H1 (cell line): Measurements from ENCODE around the gene SELENOV. TPM values are rescaled to one million over a fixed set of nuclear protein-coding genes. Genes with fewer than 3 reads are reported as not detected.

Source experiments
- CTCF ChIA-PET: fragments of 300-600 bp; sonication (Branson Sonifier 250); formaldehyde crosslinking; loops from one replicate; lab custom pipeline; 2021; ENCODE audit not compliant: partially characterized antibody; lab: Charles Lee
- POLR2A ChIA-PET: fragments of 300-600 bp; sonication (Branson Sonifier 250); formaldehyde crosslinking; loops from one replicate; lab custom pipeline; 2021; ENCODE audit warnings: inconsistent platforms; ENCODE audit not compliant: partially characterized antibody; lab: Charles Lee
- DNase-seq, 2 experiments: peaks; one replicate each; pipeline versions ENCODE4 v3.0.0 to v3.0.0-alpha.2; 2010 to 2022; ENCODE audit warnings: low spot score in 2 of 2, low read depth in 1 of 2, mixed read lengths in 1 of 2
- FAIRE-seq: peaks from 2 replicates; lab custom pipeline; 2011; peaks lifted over from hg19 to GRCh38; lab: Jason Lieb, UNC
- H2AFZ ChIP-seq: 2 replicates; pipeline ENCODE4 v1.8.1; 2012; ENCODE audit warnings: low read length, inconsistent platforms
- H2AK5ac ChIP-seq: 2 replicates; pipeline ENCODE4 v1.6.1; 2013; ENCODE audit warnings: low read depth, low read length
- H2BK120ac ChIP-seq: replicated peaks from 2 replicates; pipeline ENCODE3; 2013; ENCODE audit warnings: low read depth, low read length, inconsistent platforms
- H2BK12ac ChIP-seq: 2 replicates; pipeline ENCODE4 v1.6.1; 2013; ENCODE audit warnings: low read depth, low read length
- H2BK15ac ChIP-seq: 2 replicates; pipeline ENCODE4 v1.6.1; 2013; ENCODE audit warnings: low read length
- H2BK20ac ChIP-seq: 2 replicates; pipeline ENCODE4 v1.6.1; 2013; ENCODE audit warnings: low read length
- H2BK5ac ChIP-seq: 2 replicates; pipeline ENCODE4 v1.6.1; 2013; ENCODE audit warnings: low read depth, low read length
- H3K14ac ChIP-seq: 2 replicates; pipeline ENCODE4 v1.6.1; 2013; ENCODE audit warnings: inconsistent platforms; ENCODE audit not compliant: insufficient read length
- H3K18ac ChIP-seq: 2 replicates; pipeline ENCODE4 v1.6.1; 2013; ENCODE audit warnings: low read length; ENCODE audit errors: extremely low read depth
- H3K23ac ChIP-seq: 2 replicates; pipeline ENCODE4 v1.6.1; 2013; ENCODE audit warnings: inconsistent platforms; ENCODE audit not compliant: insufficient read length
- H3K23me2 ChIP-seq: 2 replicates; pipeline ENCODE4 v1.6.1; 2013; ENCODE audit warnings: low read depth, low read length
- H3K27ac ChIP-seq: 2 replicates; pipeline ENCODE4 v1.6.1; 2011; ENCODE audit warnings: low read depth, low read length, inconsistent platforms
- H3K27me3 ChIP-seq, 4 experiments: replicated peaks in 1 of 4; 1 replicate in 1 of 4; 2 replicates in 3 of 4; pipeline versions ENCODE4 v1.6.1 to v1.8.1; 2011 to 2013; ENCODE audit warnings: low read length in 3 of 4, mild to moderate bottlenecking in 3 of 4, inconsistent platforms in 2 of 4, mixed read lengths in 2 of 4, moderate library complexity in 1 of 4; ENCODE audit not compliant: control insufficient read depth in 3 of 4, insufficient read depth in 3 of 4; ENCODE audit errors: extremely low read depth in 1 of 4
- H3K36me3 ChIP-seq, 4 experiments: 2 replicates each; pipeline versions ENCODE4 v1.6.1 to v1.8.1; 2011 to 2013; ENCODE audit warnings: mild to moderate bottlenecking in 4 of 4, low read length in 3 of 4, moderate library complexity in 2 of 4, control low read depth in 1 of 4, inconsistent platforms in 1 of 4; ENCODE audit not compliant: insufficient read depth in 4 of 4, control insufficient read depth in 2 of 4
- H3K4ac ChIP-seq: replicated peaks from 2 replicates; pipeline ENCODE3; 2013; ENCODE audit warnings: low read length, low read depth, mixed read lengths, inconsistent platforms; ENCODE audit not compliant: insufficient read length
- H3K4me1 ChIP-seq, 4 experiments: replicated peaks in 1 of 4; 1 replicate in 1 of 4; 2 replicates in 3 of 4; pipeline versions ENCODE4 v1.6.1 to v1.8.1; 2011 to 2013; ENCODE audit warnings: low read length in 3 of 4, inconsistent platforms in 2 of 4, mixed read lengths in 1 of 4; ENCODE audit not compliant: insufficient read depth in 4 of 4, control insufficient read depth in 3 of 4
- H3K4me2 ChIP-seq, 2 experiments: 2 replicates each; pipeline versions ENCODE4 v1.6.1 to v1.8.1; 2011 to 2013; ENCODE audit warnings: low read depth in 2 of 2, low read length in 2 of 2, control low read depth in 1 of 2, inconsistent platforms in 1 of 2, mild to moderate bottlenecking in 1 of 2; ENCODE audit not compliant: insufficient read depth in 1 of 2
- H3K4me3 ChIP-seq, 4 experiments: fragments of 200-600, 300-600 bp in 1 of 4; sonication (generic), shearing (Covaris generic), sonication (Bioruptor Twin) in 1 of 4; 2 replicates each; pipeline versions ENCODE4 v1.5.1 to v1.8.1; 2011 to 2016; ENCODE audit warnings: low read length in 4 of 4, low read depth in 3 of 4, control low read depth in 2 of 4, inconsistent platforms in 2 of 4, mild to moderate bottlenecking in 2 of 4, mixed read lengths in 1 of 4, moderate library complexity in 1 of 4; ENCODE audit not compliant: insufficient read depth in 2 of 4; ENCODE audit errors: extremely low read depth in 1 of 4
- H3K56ac ChIP-seq: replicated peaks from 2 replicates; pipeline ENCODE3; 2013; ENCODE audit warnings: low read depth, mild to moderate bottlenecking, mixed read lengths, low read length, inconsistent platforms; ENCODE audit not compliant: insufficient read length
- H3K79me1 ChIP-seq: 2 replicates; pipeline ENCODE4 v1.6.1; 2013; ENCODE audit warnings: low read depth, low read length, control low read depth
- H3K79me2 ChIP-seq, 2 experiments: 2 replicates each; pipeline versions ENCODE4 v1.6.1 to v1.8.1; 2012 to 2013; ENCODE audit warnings: low read length in 2 of 2, mild to moderate bottlenecking in 2 of 2, inconsistent platforms in 1 of 2; ENCODE audit not compliant: insufficient read depth in 2 of 2, control insufficient read depth in 1 of 2
- H3K9ac ChIP-seq, 4 experiments: replicated peaks in 1 of 4; 1 replicate in 1 of 4; 2 replicates in 3 of 4; pipeline versions ENCODE4 v1.6.1 to v1.8.1; 2011 to 2013; ENCODE audit warnings: low read depth in 3 of 4, low read length in 3 of 4, control low read depth in 2 of 4, mild to moderate bottlenecking in 2 of 4, moderate library complexity in 2 of 4, inconsistent platforms in 1 of 4; ENCODE audit errors: extremely low read depth in 1 of 4
- H3K9me3 ChIP-seq, 2 experiments: 2 replicates each; pipeline versions ENCODE4 v1.6.1 to v1.8.1; 2012 to 2013; ENCODE audit warnings: mild to moderate bottlenecking in 2 of 2, moderate library complexity in 2 of 2, control low read depth in 1 of 2, inconsistent platforms in 1 of 2, low read depth in 1 of 2, low read length in 1 of 2, mixed read lengths in 1 of 2; ENCODE audit not compliant: insufficient read depth in 2 of 2
- H4K20me1 ChIP-seq, 2 experiments: replicated peaks in 1 of 2; 2 replicates each; pipeline versions ENCODE3 to v1.8.1; 2011 to 2013; ENCODE audit warnings: inconsistent platforms in 2 of 2, low read length in 2 of 2, mild to moderate bottlenecking in 1 of 2; ENCODE audit not compliant: insufficient read depth in 2 of 2, control insufficient read depth in 1 of 2
- H4K5ac ChIP-seq: 2 replicates; pipeline ENCODE4 v1.6.1; 2013; ENCODE audit warnings: low read length, low read depth, mixed read lengths, inconsistent platforms; ENCODE audit not compliant: insufficient read length
- H4K8ac ChIP-seq: 2 replicates; pipeline ENCODE4 v1.8.0; 2013; ENCODE audit warnings: mild to moderate bottlenecking, moderate library complexity, low read length, inconsistent platforms; ENCODE audit not compliant: insufficient read depth; ENCODE audit errors: extremely low read depth
- H4K91ac ChIP-seq: replicated peaks from 2 replicates; pipeline ENCODE3; 2013; ENCODE audit warnings: low read length, mixed read lengths, inconsistent platforms; ENCODE audit not compliant: insufficient read length
- BCL11A ChIP-seq, 2 experiments: IDR thresholded peaks; one replicate each; pipeline ENCODE4 v1.6.1; 2011; ENCODE audit warnings: low read depth in 2 of 2, low read length in 2 of 2, mild to moderate bottlenecking in 2 of 2
- BRCA1 ChIP-seq: IDR thresholded peaks from 2 replicates; pipeline ENCODE4 v1.6.1; 2012; ENCODE audit warnings: low read depth, low read length, improper control_type of control experiment
- CBX8 ChIP-seq: fragments of 300-800, 300-1000 bp; sonication (generic); IDR thresholded peaks from 2 replicates; pipeline ENCODE4 v1.7.1; 2016; ENCODE audit warnings: low read depth, low read length, borderline replicate concordance
- E2F6 ChIP-seq: IDR thresholded peaks from 2 replicates; pipeline ENCODE4 v1.6.1; 2012; ENCODE audit warnings: inconsistent platforms
- FOSL1 ChIP-seq: IDR thresholded peaks from 2 replicates; pipeline ENCODE4 v1.6.1; 2011; ENCODE audit warnings: mild to moderate bottlenecking, low read depth, low read length, moderate library complexity; ENCODE audit not compliant: insufficient read depth
- HDAC2 ChIP-seq, 2 experiments: fragments of 300-600 bp in 1 of 2; sonication (generic) in 1 of 2; IDR thresholded peaks; 2 replicates each; pipeline ENCODE4 v1.6.1; 2011 to 2012; ENCODE audit warnings: low read depth in 2 of 2, low read length in 2 of 2, mild to moderate bottlenecking in 2 of 2, moderate library complexity in 2 of 2, borderline replicate concordance in 1 of 2, inconsistent platforms in 1 of 2
- RXRA ChIP-seq: IDR thresholded peaks from 2 replicates; pipeline ENCODE4 v1.6.1; 2011; ENCODE audit warnings: low read depth, mild to moderate bottlenecking, low read length, moderate library complexity; ENCODE audit not compliant: insufficient read depth
- SAP30 ChIP-seq: fragments of 300-600 bp; sonication (generic); IDR thresholded peaks from 2 replicates; pipeline ENCODE4 v1.7.1; 2012; ENCODE audit warnings: low read length, moderate library complexity, mild to moderate bottlenecking, inconsistent platforms; ENCODE audit not compliant: insufficient read depth, insufficient replicate concordance
- SP1 ChIP-seq: IDR thresholded peaks from 2 replicates; pipeline ENCODE4 v1.6.1; 2011; ENCODE audit warnings: low read depth, low read length
- TEAD4 ChIP-seq: IDR thresholded peaks from 2 replicates; pipeline ENCODE4 v1.6.1; 2012; ENCODE audit warnings: low read depth, low read length, inconsistent platforms, mixed read lengths
- YY1 ChIP-seq: IDR thresholded peaks from 2 replicates; pipeline ENCODE4 v1.6.1; 2011; ENCODE audit warnings: low read depth, mild to moderate bottlenecking, low read length
- WGBS, 2 experiments: shearing (Covaris generic) in 1 of 2; methylation state at CpG; one replicate each; pipeline versions ENCODE4 v1.1.6 to v1.1.7; 2013 to 2015; ENCODE audit warnings: low lambda C conversion rate in 2 of 2, mixed read lengths in 2 of 2, inconsistent platforms in 1 of 2, low coverage in 1 of 2, missing lambda C conversion rate in 1 of 2; ENCODE audit not compliant: insufficient replicate concordance in 2 of 2, insufficient coverage in 1 of 2, insufficient read length in 1 of 2; ENCODE audit errors: extremely low coverage in 1 of 2, missing lambda C conversion rate in 1 of 2; 5-methylcytosine and 5-hydroxymethylcytosine counted together
- polyA plus RNA-seq, 7 experiments: library from polyadenylated mRNA; depleted of rRNA in 3 of 7; stranded (reverse) in 5 of 7; unstranded in 2 of 7; fragments of >200 nt in 5 of 7; fragments of 200-250 nt in 2 of 7; gene quantifications; 1 replicate in 5 of 7; 2 replicates in 1 of 7; 4 replicates in 1 of 7; pipeline versions ENCODE4 v1.2.1 to v1.2.3, GENCODE V29; 2011 to 2013; ENCODE audit warnings: missing spikeins in 2 of 7, mixed read lengths in 2 of 7
- total RNA-seq: library from RNA; stranded (reverse); fragmentation: NEBNext Ultra II Directional; extraction: Animal tissue kit (Norgen Biotek cat#: 25700); gene quantifications from 2 replicates; pipeline ENCODE4 v1.2.1, GENCODE V29; 2021
- TF ChIP-seq, protein P1 (sequence below): IDR thresholded peaks from 2 replicates; pipeline ENCODE4 v1.6.1; 2011; ENCODE audit warnings: low read depth, mild to moderate bottlenecking, low read length; ENCODE audit not compliant: insufficient read depth

The SELENOV gene
- total and polyA plus RNA-seq, 2 of the 8 experiments (the other 6 are each of a cell fraction or from before 2014, with no cell fraction given), result 8.4 to 10.7 TPM

DNA sequence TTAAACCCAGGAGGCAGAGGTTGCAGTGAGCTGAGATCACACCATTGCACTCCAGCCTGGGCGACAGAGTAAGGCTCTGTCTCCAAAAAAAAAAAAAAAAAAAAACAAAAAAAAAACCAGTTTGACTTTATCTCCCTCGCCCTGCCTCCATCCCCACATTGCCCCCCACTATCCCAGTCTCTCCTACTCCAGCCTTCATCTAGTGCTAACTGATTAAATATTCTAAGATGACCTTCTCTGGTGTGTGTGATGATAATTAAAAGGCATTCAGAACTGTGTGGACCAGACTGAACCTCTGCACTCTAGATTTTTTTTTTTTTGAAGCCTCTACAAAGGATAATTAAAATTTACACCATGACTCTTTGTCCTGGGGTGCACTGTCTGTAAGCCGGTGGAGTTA is 22.2 kb upstream of the SELENOV start:
- Histone ChIP-seq H4K20me1 (peaks cover 0 to 1% of the 10 kb centered on the region in 2 experiments), H3K36me3 (peaks cover 7 to 35% (median 24%) of the 10 kb centered on the region in 4 experiments; a peak in 6 of 8 replicates), H4K5ac (no peak overlapping the region), H3K79me1 (no peaks in the 10 kb centered on the region), H2BK120ac (no peak overlapping the region), H3K79me2 (no peaks in the 10 kb centered on the region), H4K8ac (no peak overlapping the region), H3K27ac (no peak overlapping the region), H3K18ac (no peak overlapping the region), H4K91ac (no peak overlapping the region), H3K4me3 (no peak overlapping the region), H3K23me2 (no peaks in the 10 kb centered on the region), H3K14ac (no peak overlapping the region), H3K27me3 (peaks cover 0 to 2% (median 0%) of the 10 kb centered on the region in 4 experiments; a peak in 2 of 7 replicates), H3K4me1 (peaks cover 0 to 2% (median under 1%) of the 10 kb centered on the region in 4 experiments; a peak in 2 of 7 replicates), H2BK20ac (no peak overlapping the region), H3K9ac (no peak overlapping the region), H3K23ac (no peak overlapping the region), H2BK12ac (no peak overlapping the region), H2BK5ac (no peak overlapping the region), H2AK5ac (no peak overlapping the region), H3K56ac (no peak overlapping the region), H3K4ac (no peak overlapping the region), H2BK15ac (no peak overlapping the region), H3K4me2 (no peak overlapping the region), H3K9me3 (no peaks in the 10 kb centered on the region), H2AFZ (no peak overlapping the region)
- TF ChIP-seq, protein P1, sequence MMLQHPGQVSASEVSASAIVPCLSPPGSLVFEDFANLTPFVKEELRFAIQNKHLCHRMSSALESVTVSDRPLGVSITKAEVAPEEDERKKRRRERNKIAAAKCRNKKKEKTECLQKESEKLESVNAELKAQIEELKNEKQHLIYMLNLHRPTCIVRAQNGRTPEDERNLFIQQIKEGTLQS, result no peak
- TF ChIP-seq RXRA (no peak), BRCA1 (no peak), YY1 (no peak), FOSL1 (no peak), SP1 (no peak), E2F6 (no peak), SAP30 (no peak), CBX8 (no peak), BCL11A (IDR thresholded peaks at IDR 0.05; ENCODE audit: low read depth in 2 of 2, low read length in 2 of 2) (no peak), TEAD4 (no peak), HDAC2 (IDR thresholded peaks at IDR 0.05; ENCODE audit: borderline replicate concordance in 1 of 2, low read depth in 2 of 2, low read length in 2 of 2) (no peak)
- ChIA-PET CTCF (interaction anchor here (0.8 to 1.4 kb wide), 2 partner anchors 17 to 40 kb away, joined by 3 to 5 read pairs; partner anchors contain the start of gene EID2B), POLR2A (interaction anchor here (0.6 to 11.1 kb wide), 11 partner anchors 9 to 130 kb away, joined by 3 to 96 read pairs (median 3); partner anchors contain the start of genes EID2B, RPS16, SELENOV and TIMM50)
- DNase-seq, result no peak
- no peak for FAIRE-seq
- WGBS, 2 experiments, result 78% methylated on average over 2 of the region's 3 CpGs; no CpG with 5 or more reads in 1 of the 2 experiments
